Keratinocyte (primary cell): ENCODE results near the gene METTL26.

Experiments
- CTCF ChIP-seq, 3 experiments: IDR thresholded peaks in 1 of 3; conservative IDR thresholded peaks in 1 of 3; optimal IDR thresholded peaks in 1 of 3; 2 replicates in 2 of 3; 3 replicates in 1 of 3; pipeline versions ENCODE3 to v1.5.1; 2011; ENCODE audit warnings: low read length in 3 of 3, mild to moderate bottlenecking in 3 of 3, moderate library complexity in 2 of 3, control low read depth in 1 of 3, inconsistent platforms in 1 of 3; ENCODE audit not compliant: insufficient read depth in 2 of 3; ENCODE audit errors: extremely low read depth in 1 of 3
- EZH2 ChIP-seq: IDR thresholded peaks from one replicate; pipeline ENCODE4 v1.6.1; 2012; ENCODE audit warnings: inconsistent platforms, mild to moderate bottlenecking, low read length, moderate library complexity

- no peak for TF ChIP-seq CTCF (optimal IDR thresholded peaks at IDR 0.05 in 1 of 3, IDR thresholded peaks at IDR 0.05 in 1 of 3, conservative IDR thresholded peaks at IDR 0.05 in 1 of 3; ENCODE audit: extremely low read depth in 1 of 3, insufficient read depth in 2 of 3, low read length in 3 of 3)
- no peak for TF ChIP-seq EZH2
Measured at GRCh38 chr16:682493-683395, 46.6 kb upstream of the METTL26 start.
